ENCODE data around the gene NCOA5.

The NCOA5 gene

DNA sequence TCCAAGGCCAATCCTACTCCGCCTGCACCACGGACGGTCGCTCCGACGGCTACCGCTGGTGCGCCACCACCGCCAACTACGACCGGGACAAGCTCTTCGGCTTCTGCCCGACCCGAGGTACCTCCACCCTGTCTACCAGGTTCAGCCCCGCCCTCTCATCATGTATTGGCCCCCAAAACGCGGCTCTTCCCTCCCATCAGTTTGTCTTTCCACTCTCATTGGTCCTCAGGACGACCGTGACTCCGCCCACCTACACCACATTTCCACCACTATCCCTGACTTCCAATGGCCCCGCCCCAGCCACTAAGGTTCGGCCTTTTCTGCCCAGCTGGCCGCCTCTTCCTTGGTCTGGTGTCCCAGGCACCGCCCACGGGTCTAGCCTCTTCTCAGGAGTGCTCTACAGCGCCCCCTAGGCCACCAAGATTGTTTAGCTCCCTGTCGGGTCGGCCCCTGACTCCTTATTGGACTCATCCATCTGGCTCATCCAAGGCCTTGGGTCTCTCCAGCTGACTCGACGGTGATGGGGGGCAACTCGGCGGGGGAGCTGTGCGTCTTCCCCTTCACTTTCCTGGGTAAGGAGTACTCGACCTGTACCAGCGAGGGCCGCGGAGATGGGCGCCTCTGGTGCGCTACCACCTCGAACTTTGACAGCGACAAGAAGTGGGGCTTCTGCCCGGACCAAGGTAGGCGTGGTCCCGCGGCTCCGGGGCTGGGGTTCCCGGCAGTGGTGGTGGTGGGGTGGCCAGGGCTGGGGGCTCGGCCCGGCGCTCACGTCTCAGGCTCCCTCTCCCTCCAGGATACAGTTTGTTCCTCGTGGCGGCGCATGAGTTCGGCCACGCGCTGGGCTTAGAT is 77.9 kb downstream of the NCOA5 start:
- no peak for DNase-seq
